Caco-2 (cell line): ENCODE results near the gene CLSTN1. TPM values are rescaled to one million over a fixed set of nuclear protein-coding genes. Genes with fewer than 3 reads are reported as not detected.

ENCODE experiments used
- BruUV-seq: library from RNA; stranded (reverse); fragments of 400-500 nt; replicated peaks from 2 replicates; lab custom pipeline; 2021; lab: Mats Ljungman, UMichigan
- CTCF ChIA-PET: fragments of 300-600 bp; sonication (Branson Sonifier 250); formaldehyde crosslinking; loops from one replicate; lab custom pipeline; 2022; ENCODE audit warnings: antibody characterized with exemption; lab: Charles Lee
- POLR2A ChIA-PET: fragments of 300-600 bp; sonication (Branson Sonifier 250); formaldehyde crosslinking; loops from one replicate; lab custom pipeline; 2022; ENCODE audit warnings: antibody characterized with exemption; lab: Charles Lee
- DNase-seq, 2 experiments: peaks; one replicate each; pipeline versions ENCODE4 v3.0.0 to v3.0.0-alpha.2; 2020 to 2022
- H3K27me3 ChIP-seq: replicated peaks from 2 replicates; pipeline ENCODE4 v1.6.0; 2011; ENCODE audit warnings: low read length; ENCODE audit not compliant: control insufficient read depth, insufficient read depth
- H3K36me3 ChIP-seq: 2 replicates; pipeline ENCODE4 v1.5.1; 2011; ENCODE audit warnings: low read length; ENCODE audit not compliant: control insufficient read depth, insufficient read depth
- H3K4me1 ChIP-seq: fragments of 250-450 bp; sonication (Bioruptor Pico); 2 replicates; pipeline ENCODE4 v1.5.1; 2020; ENCODE audit warnings: mild to moderate bottlenecking
- H3K4me3 ChIP-seq: 2 replicates; pipeline ENCODE4 v1.5.1; 2011; ENCODE audit warnings: low read depth, mild to moderate bottlenecking, control low read depth, low read length
- H3K9me3 ChIP-seq: fragments of 250-450 bp; sonication (Bioruptor Pico); 2 replicates; pipeline ENCODE4 v1.5.1; 2020; ENCODE audit warnings: mild to moderate bottlenecking, moderate library complexity
- H3K27ac Mint-ChIP-seq: one replicate; pipeline ENCODE4 v1.8.0; 2022; ENCODE audit warnings: mixed read lengths; ENCODE audit not compliant: unreplicated experiment
- H3K27me3 Mint-ChIP-seq: one replicate; pipeline ENCODE4 v1.8.0; 2022; ENCODE audit warnings: mixed read lengths; ENCODE audit not compliant: insufficient read depth, unreplicated experiment
- H3K36me3 Mint-ChIP-seq: one replicate; pipeline ENCODE4 v1.8.0; 2022; ENCODE audit warnings: mild to moderate bottlenecking, mixed read lengths; ENCODE audit not compliant: insufficient read depth, unreplicated experiment
- H3K4me1 Mint-ChIP-seq: one replicate; pipeline ENCODE4 v1.8.0; 2022; ENCODE audit warnings: low read depth, mixed read lengths; ENCODE audit not compliant: unreplicated experiment
- H3K4me3 Mint-ChIP-seq: one replicate; pipeline ENCODE4 v1.8.0; 2022; ENCODE audit warnings: mild to moderate bottlenecking, moderate library complexity, mixed read lengths; ENCODE audit not compliant: unreplicated experiment
- H3K9me3 Mint-ChIP-seq: one replicate; pipeline ENCODE4 v1.8.0; 2022; ENCODE audit warnings: mixed read lengths; ENCODE audit not compliant: unreplicated experiment
- CTCF ChIP-seq, 2 experiments: fragments of 200-600 bp in 1 of 2; IDR thresholded peaks; 1 replicate in 1 of 2; 2 replicates in 1 of 2; pipeline versions ENCODE4 v1.5.1 to v1.8.0; 2011 to 2022; ENCODE audit warnings: antibody characterized with exemption in 1 of 2, control low read depth in 1 of 2, inconsistent platforms in 1 of 2, low read depth in 1 of 2, low read length in 1 of 2, mild to moderate bottlenecking in 1 of 2, moderate library complexity in 1 of 2; ENCODE audit not compliant: insufficient read depth in 1 of 2, severe bottlenecking in 1 of 2, unreplicated experiment in 1 of 2
- intact Hi-C: fragments of 100-400 bp; cut with micrococcal nuclease; formaldehyde crosslinking; loops from one replicate; pipeline ENCODE4 v1.10.0; 2022; ENCODE audit not compliant: unreplicated experiment
- total RNA-seq: library from RNA; stranded (reverse); gene quantifications from 2 replicates; pipeline ENCODE4 v1.2.3, GENCODE V29; 2022

CLSTN1 gene
- total RNA-seq, 1 experiment from 2014 or later, result 102 TPM

GRCh38 chr1:9761855-9762254, 61.9 kb downstream of the CLSTN1 start:
- POLR2A ChIA-PET, result no interaction called here
- Histone ChIP-seq H3K4me3 (no peak overlapping the region), H3K27me3 (no peaks in the 10 kb centered on the region), H3K9me3 (no peaks in the 10 kb centered on the region), H3K4me1 (no peaks in the 10 kb centered on the region), H3K36me3 (no peaks in the 10 kb centered on the region)
- Mint-ChIP-seq H3K4me1 (no peaks in the 10 kb centered on the region), H3K27me3 (no peaks in the 10 kb centered on the region), H3K9me3 (no peaks in the 10 kb centered on the region), H3K27ac (no peak overlapping the region), H3K36me3 (peaks cover 8% of the 10 kb centered on the region), H3K4me3 (no peak overlapping the region)
- BruUV-seq, result no TSS peak
- intact Hi-C loops, result no loop called here
- CTCF ChIA-PET, result no interaction called here
- no peak for TF ChIP-seq CTCF (IDR thresholded peaks at IDR 0.05; ENCODE audit: insufficient read depth in 1 of 2, low read depth in 1 of 2, low read length in 1 of 2, severe bottlenecking in 1 of 2, unreplicated experiment in 1 of 2)
- DNase-seq, result no peak

GRCh38 chr1:9760824-9761223, 62.9 kb downstream of the CLSTN1 start:
- DNase-seq, result no peak
- Mint-ChIP-seq H3K27me3 (no peaks in the 10 kb centered on the region), H3K27ac (no peak overlapping the region), H3K9me3 (no peaks in the 10 kb centered on the region), H3K4me1 (no peaks in the 10 kb centered on the region), H3K4me3 (no peak overlapping the region), H3K36me3 (peaks cover 8% of the 10 kb centered on the region)
- H3K4me1 ChIP-seq, result no peaks in the 10 kb centered on the region
- no peaks in the 10 kb centered on the region for H3K9me3 ChIP-seq
- H3K4me3 ChIP-seq, result no peak overlapping the region
- BruUV-seq, result no TSS peak
- ChIA-PET POLR2A (no interaction called here), CTCF (no interaction called here)
- H3K36me3 ChIP-seq, result no peaks in the 10 kb centered on the region
- no peaks in the 10 kb centered on the region for H3K27me3 ChIP-seq
- intact Hi-C loops, result no loop called here
- TF ChIP-seq CTCF (IDR thresholded peaks at IDR 0.05; ENCODE audit: insufficient read depth in 1 of 2, low read depth in 1 of 2, low read length in 1 of 2, severe bottlenecking in 1 of 2, unreplicated experiment in 1 of 2), result no peak

GRCh38 chr1:9759939-9760338, 63.8 kb downstream of the CLSTN1 start:
- peaks cover 7% of the 10 kb centered on the region for H3K4me1 Mint-ChIP-seq
- CTCF ChIA-PET, result no interaction called here
- H3K4me1 ChIP-seq, result no peaks in the 10 kb centered on the region
- H3K9me3 ChIP-seq, result no peaks in the 10 kb centered on the region
- no peaks in the 10 kb centered on the region for H3K9me3 Mint-ChIP-seq
- DNase-seq, result no peak
- BruUV-seq, result no TSS peak
- no peak overlapping the region for H3K27ac Mint-ChIP-seq
- no peak overlapping the region for H3K4me3 Mint-ChIP-seq
- H3K36me3 Mint-ChIP-seq, result peaks cover 8% of the 10 kb centered on the region
- no peak for TF ChIP-seq CTCF (IDR thresholded peaks at IDR 0.05; ENCODE audit: insufficient read depth in 1 of 2, low read depth in 1 of 2, low read length in 1 of 2, severe bottlenecking in 1 of 2, unreplicated experiment in 1 of 2)
- H3K27me3 Mint-ChIP-seq, result no peaks in the 10 kb centered on the region
- no peaks in the 10 kb centered on the region for H3K27me3 ChIP-seq
- H3K4me3 ChIP-seq, result no peak overlapping the region
- no peaks in the 10 kb centered on the region; the same call in 1 of the 2 replicates for H3K36me3 ChIP-seq
- intact Hi-C loops, result no loop called here
- POLR2A ChIA-PET, result no interaction called here
